KMS-11 (cell line): ENCODE data around the gene VCL.
A peak's percentile ranks its signal among the peaks of the same experiment; 100 is the strongest.

Experiments used
- H2AFZ ChIP-seq: fragments of 200-600 bp; sonication (generic); 2 replicates; pipeline ENCODE4 v1.6.1; 2016; ENCODE audit warnings: antibody characterized with exemption, mixed run types, low read depth
- H3K27ac ChIP-seq: fragments of 200-600 bp; sonication (generic); 2 replicates; pipeline ENCODE4 v1.6.1; 2016; ENCODE audit warnings: mild to moderate bottlenecking, mixed run types
- H3K27me3 ChIP-seq: fragments of 200-600 bp; sonication (generic); 2 replicates; pipeline ENCODE4 v1.6.1; 2017; ENCODE audit warnings: mild to moderate bottlenecking, low read depth, mixed run types, moderate library complexity; ENCODE audit not compliant: insufficient read depth
- H3K36me3 ChIP-seq: fragments of 200-600 bp; sonication (generic); 2 replicates; pipeline ENCODE4 v1.6.1; 2017; ENCODE audit warnings: mild to moderate bottlenecking, mixed run types; ENCODE audit not compliant: insufficient read depth
- H3K4me1 ChIP-seq: fragments of 200-600 bp; sonication (generic); 2 replicates; pipeline ENCODE4 v1.6.1; 2016; ENCODE audit warnings: mild to moderate bottlenecking, low read depth, mixed run types; ENCODE audit not compliant: poor library complexity, severe bottlenecking
- H3K4me2 ChIP-seq: fragments of 200-600 bp; sonication (generic); 2 replicates; pipeline ENCODE4 v1.7.0; 2016; ENCODE audit warnings: mild to moderate bottlenecking, mixed run types
- H3K4me3 ChIP-seq: fragments of 200-600 bp; sonication (generic); IDR thresholded peaks from 2 replicates; pipeline ENCODE4 v1.6.1; 2017; ENCODE audit warnings: low read depth, low read length, mixed read lengths; ENCODE audit not compliant: insufficient read depth
- H3K79me2 ChIP-seq: fragments of 200-600 bp; sonication (generic); 2 replicates; pipeline ENCODE4 v1.6.1; 2016; ENCODE audit warnings: low read depth, mixed run types; ENCODE audit not compliant: insufficient read depth
- H3K9ac ChIP-seq: fragments of 200-600 bp; sonication (generic); 2 replicates; pipeline ENCODE4 v1.6.1; 2016; ENCODE audit warnings: mild to moderate bottlenecking, mixed run types
- H4K20me1 ChIP-seq: fragments of 200-600 bp; sonication (generic); 2 replicates; pipeline ENCODE4 v1.6.1; 2016; ENCODE audit warnings: mild to moderate bottlenecking, mixed run types; ENCODE audit not compliant: insufficient read depth
- TF ChIP-seq, protein P1 (sequence below): fragments of 200-600 bp; sonication (generic); conservative IDR thresholded peaks from 2 replicates; pipeline ENCODE4 v1.6.1; 2017; ENCODE audit warnings: low read depth, mild to moderate bottlenecking, antibody characterized with exemption, low read length, moderate library complexity, mixed read lengths

Gene VCL

DNA sequence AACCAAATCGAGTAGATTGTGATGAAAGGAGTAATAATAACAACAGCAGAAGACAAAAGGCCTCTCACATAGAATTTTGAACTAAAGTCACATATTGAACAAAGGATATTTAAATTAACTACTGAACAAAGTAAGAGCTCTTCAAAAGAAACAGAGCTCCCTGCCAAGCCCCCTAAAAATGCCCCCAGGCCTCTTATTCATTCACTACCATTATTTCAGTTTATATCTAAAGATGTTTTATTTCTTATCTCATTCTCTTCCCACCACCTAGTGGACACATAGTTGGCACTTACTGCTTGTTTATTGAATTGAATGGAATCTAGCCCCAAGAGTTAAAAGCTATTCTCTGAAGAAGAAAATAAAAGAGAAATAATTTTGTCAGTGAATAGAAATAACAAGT is 37.4 kb downstream of the VCL start:
- H3K36me3 ChIP-seq = no peaks in the 10 kb centered on the region
- no peak overlapping the region for H2AFZ ChIP-seq
- H3K4me3 ChIP-seq = no peak overlapping the region
- H4K20me1 ChIP-seq = no peaks in the 10 kb centered on the region
- no peak overlapping the region for H3K4me2 ChIP-seq
- TF ChIP-seq, protein P1, sequence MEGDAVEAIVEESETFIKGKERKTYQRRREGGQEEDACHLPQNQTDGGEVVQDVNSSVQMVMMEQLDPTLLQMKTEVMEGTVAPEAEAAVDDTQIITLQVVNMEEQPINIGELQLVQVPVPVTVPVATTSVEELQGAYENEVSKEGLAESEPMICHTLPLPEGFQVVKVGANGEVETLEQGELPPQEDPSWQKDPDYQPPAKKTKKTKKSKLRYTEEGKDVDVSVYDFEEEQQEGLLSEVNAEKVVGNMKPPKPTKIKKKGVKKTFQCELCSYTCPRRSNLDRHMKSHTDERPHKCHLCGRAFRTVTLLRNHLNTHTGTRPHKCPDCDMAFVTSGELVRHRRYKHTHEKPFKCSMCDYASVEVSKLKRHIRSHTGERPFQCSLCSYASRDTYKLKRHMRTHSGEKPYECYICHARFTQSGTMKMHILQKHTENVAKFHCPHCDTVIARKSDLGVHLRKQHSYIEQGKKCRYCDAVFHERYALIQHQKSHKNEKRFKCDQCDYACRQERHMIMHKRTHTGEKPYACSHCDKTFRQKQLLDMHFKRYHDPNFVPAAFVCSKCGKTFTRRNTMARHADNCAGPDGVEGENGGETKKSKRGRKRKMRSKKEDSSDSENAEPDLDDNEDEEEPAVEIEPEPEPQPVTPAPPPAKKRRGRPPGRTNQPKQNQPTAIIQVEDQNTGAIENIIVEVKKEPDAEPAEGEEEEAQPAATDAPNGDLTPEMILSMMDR = 0 out of 2 replicates have a peak, but pooled peaks have one; percentile 13
- H3K27me3 ChIP-seq = no peaks in the 10 kb centered on the region
- H3K9ac ChIP-seq = no peak overlapping the region
- H3K4me1 ChIP-seq = peaks cover 5% of the 10 kb centered on the region
- H3K79me2 ChIP-seq = no peaks in the 10 kb centered on the region
- H3K27ac ChIP-seq = no peak overlapping the region

DNA sequence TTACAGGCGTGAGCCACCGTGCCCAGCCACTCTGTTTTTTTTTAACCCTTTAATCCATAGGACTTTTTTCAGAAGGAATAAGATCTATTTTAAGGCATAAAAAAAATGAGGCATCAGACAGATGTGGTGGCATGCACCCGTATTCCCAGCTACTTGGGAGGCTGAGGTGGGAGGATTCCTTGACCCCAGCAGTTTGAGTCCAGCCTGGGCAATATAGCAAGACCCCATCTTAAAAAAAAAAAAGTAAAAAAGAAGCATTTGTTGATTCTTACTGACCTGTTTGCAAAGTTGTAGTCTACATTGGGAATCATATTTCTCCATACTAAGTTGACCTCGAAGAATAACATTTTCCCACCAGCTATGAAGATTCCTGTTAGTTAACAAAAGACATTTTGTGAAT is 38.6 kb downstream of the VCL start:
- H3K79me2 ChIP-seq = no peaks in the 10 kb centered on the region
- peaks cover 5% of the 10 kb centered on the region for H3K4me1 ChIP-seq
- H3K4me2 ChIP-seq = no peak overlapping the region
- H3K4me3 ChIP-seq = no peak overlapping the region
- H4K20me1 ChIP-seq = no peaks in the 10 kb centered on the region
- no peaks in the 10 kb centered on the region for H3K27me3 ChIP-seq
- H2AFZ ChIP-seq = no peak overlapping the region
- TF ChIP-seq, protein P1 = no peak
- no peak overlapping the region for H3K27ac ChIP-seq
- no peak overlapping the region for H3K9ac ChIP-seq
- no peaks in the 10 kb centered on the region for H3K36me3 ChIP-seq

DNA sequence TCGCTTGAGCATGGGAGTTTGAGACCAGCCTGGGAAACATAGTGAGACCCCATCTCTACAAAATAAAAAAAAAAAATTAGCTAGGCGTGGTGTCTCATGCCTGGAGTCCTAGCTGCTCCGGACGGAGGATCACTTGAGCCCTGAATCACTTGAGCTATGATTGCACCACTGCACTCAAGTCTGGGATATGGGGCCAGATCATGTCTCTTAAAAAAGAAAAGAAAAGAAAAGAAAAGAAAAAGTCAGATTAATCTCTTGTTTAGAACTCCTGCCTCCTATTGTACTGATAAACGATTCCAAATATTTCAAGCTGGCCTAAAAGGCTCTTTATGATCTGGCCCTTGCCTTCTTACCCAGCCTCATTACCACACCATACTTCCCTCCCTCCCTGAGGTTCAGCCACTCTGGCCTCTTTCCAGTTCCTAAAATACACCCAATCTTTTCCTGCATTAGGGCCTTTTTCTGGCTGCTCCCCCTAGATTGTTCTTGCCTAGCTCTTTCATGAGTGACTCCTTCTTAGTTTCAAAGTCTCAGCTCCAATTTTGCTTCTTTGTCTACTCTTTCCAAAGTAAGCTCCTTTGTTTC is 41.7 kb downstream of the VCL start:
- TF ChIP-seq, protein P1 = no peak

DNA sequence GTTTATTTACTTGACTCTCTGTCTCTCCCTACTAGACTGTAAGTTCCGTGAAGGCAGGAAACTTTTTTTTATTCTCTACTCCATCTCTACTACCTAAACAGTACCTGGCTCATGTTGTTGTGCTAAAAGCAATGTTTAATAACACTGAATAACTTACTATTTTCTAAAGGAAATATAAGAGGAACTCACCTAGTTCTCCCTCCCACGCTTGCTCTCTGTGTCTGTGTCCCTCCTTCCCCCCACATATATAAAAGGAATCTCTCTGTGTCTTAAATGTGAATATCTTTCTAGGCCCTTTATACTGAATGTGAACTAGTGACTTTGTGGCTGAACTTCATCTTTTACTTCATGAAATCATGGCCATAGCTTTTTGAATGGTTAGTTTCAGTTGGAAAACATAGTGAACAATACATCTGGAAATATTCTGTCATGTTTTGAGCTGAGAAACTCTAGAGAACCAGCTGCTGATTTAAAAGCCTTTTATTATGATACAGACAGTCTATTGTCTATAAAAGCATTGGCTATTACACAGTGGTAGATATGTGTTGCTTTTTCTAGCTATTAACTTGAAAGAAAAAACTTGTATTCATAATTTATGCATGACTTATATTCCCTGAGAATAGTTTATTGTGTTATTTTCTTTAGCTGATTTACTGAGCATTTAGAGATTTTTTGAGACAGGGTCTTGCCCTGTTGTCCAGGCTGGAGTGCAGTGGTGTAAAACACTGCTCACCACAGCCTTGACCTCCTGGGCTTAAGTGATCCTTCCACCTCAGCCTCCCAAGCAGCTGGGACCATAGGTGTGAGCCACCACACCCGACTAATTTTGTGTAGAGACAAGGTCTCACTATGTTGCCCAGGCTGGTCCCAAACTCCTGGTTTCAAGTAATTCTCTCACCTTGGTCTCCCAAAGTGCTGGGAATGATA is 42.5 kb downstream of the VCL start:
- Histone ChIP-seq H4K20me1 (no peaks in the 10 kb centered on the region), H3K4me1 (peaks cover 5% of the 10 kb centered on the region), H3K9ac (no peak overlapping the region), H3K27ac (no peak overlapping the region), H3K79me2 (no peaks in the 10 kb centered on the region), H3K27me3 (no peaks in the 10 kb centered on the region), H3K36me3 (no peaks in the 10 kb centered on the region), H2AFZ (no peak overlapping the region), H3K4me3 (no peak overlapping the region), H3K4me2 (no peak overlapping the region)
- TF ChIP-seq, protein P1 = no peak

More for the DNA sequence above, 41.7 kb downstream of the VCL start:
- H3K79me2 ChIP-seq = no peaks in the 10 kb centered on the region
- no peak overlapping the region for H3K27ac ChIP-seq
- peaks cover 5% of the 10 kb centered on the region for H3K4me1 ChIP-seq
- no peak overlapping the region for H2AFZ ChIP-seq
- no peaks in the 10 kb centered on the region for H3K27me3 ChIP-seq
- no peak overlapping the region for H3K4me2 ChIP-seq
- no peaks in the 10 kb centered on the region for H3K36me3 ChIP-seq
- no peak overlapping the region for H3K4me3 ChIP-seq
- H3K9ac ChIP-seq = no peak overlapping the region
- no peaks in the 10 kb centered on the region for H4K20me1 ChIP-seq
